ENCODE data around the gene CABP2.
"Not testable (repeated sequence)": the region's sequence is repeated elsewhere in the genome, so short reads cannot be mapped to it uniquely, and the experiment has no call there.

Gene CABP2

GRCh38 chr11:67495234-67496005, 27.8 kb downstream of the CABP2 start:
- no peaks in the 10 kb centered on the region for H3K27me3 Mint-ChIP-seq
- H3K9me3 Mint-ChIP-seq: no peaks in the 10 kb centered on the region
- no peaks in the 10 kb centered on the region for H3K4me1 Mint-ChIP-seq
- peaks cover 2% of the 10 kb centered on the region for H3K36me3 Mint-ChIP-seq
- no peak overlapping the region for H3K4me3 Mint-ChIP-seq
- H3K27ac Mint-ChIP-seq: no peak overlapping the region

GRCh38 chr11:67494371-67495233, 28.6 kb downstream of the CABP2 start:
- no peak overlapping the region for H3K4me3 Mint-ChIP-seq
- no peaks in the 10 kb centered on the region for H3K9me3 Mint-ChIP-seq
- H3K27me3 Mint-ChIP-seq: no peaks in the 10 kb centered on the region
- peaks cover 3% of the 10 kb centered on the region for H3K4me1 Mint-ChIP-seq
- H3K36me3 Mint-ChIP-seq: peaks cover 2% of the 10 kb centered on the region
- no peak overlapping the region for H3K27ac Mint-ChIP-seq

DNA sequence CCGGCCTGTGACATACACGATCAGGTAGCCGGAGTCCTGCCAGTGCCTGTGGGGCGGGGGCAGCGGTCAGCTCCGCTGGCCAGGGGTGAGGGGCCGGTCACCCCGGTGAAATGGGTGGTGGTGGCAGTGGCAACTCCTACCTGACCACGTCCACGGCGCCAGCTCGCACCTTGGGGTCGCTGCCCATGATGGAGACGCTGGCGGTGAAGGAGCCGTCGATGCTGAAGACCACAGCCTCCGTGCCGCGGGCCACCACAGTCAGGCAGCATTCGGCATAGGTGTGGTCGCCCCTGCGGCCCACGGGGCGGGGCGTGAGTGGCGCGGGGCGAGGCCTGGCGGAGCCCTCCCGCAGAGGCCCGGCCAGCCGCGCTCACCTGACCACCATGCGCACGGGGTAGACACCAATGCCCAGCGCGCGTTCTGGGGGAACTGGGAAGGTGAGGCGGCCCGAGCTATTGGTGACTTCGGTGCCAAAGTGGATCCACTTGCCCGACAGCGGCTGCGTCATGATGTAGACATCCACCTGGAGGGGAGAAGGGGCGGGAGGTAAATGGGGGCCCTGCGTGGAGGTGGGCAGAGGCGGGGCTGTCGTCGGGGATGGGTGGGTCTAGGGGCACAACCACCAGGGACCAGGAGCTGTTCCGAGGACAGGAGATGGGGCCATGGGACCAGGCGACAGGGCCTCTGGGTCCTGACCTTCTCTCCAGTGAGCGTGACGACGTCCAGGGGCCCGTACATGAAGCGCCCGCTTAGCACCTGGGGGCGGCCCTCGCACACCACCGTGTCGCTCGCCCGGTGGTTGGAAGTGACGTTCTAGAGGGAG, 29.5 kb downstream of the CABP2 start:
- Mint-ChIP-seq H3K27ac (no peak overlapping the region), H3K9me3 (no peaks in the 10 kb centered on the region), H3K4me1 (peaks cover 8% of the 10 kb centered on the region), H3K4me3 (no peak overlapping the region), H3K36me3 (peaks cover 2% of the 10 kb centered on the region), H3K27me3 (no peaks in the 10 kb centered on the region)

- Mint-ChIP-seq H3K36me3 (peaks cover 2% of the 10 kb centered on the region), H3K4me3 (no peak overlapping the region), H3K4me1 (peaks cover 16% of the 10 kb centered on the region), H3K9me3 (no peaks in the 10 kb centered on the region), H3K27ac (no peak overlapping the region), H3K27me3 (no peaks in the 10 kb centered on the region)
These were observed 30.3 kb downstream of the CABP2 start for GRCh38 chr11:67492801-67493547.

DNA sequence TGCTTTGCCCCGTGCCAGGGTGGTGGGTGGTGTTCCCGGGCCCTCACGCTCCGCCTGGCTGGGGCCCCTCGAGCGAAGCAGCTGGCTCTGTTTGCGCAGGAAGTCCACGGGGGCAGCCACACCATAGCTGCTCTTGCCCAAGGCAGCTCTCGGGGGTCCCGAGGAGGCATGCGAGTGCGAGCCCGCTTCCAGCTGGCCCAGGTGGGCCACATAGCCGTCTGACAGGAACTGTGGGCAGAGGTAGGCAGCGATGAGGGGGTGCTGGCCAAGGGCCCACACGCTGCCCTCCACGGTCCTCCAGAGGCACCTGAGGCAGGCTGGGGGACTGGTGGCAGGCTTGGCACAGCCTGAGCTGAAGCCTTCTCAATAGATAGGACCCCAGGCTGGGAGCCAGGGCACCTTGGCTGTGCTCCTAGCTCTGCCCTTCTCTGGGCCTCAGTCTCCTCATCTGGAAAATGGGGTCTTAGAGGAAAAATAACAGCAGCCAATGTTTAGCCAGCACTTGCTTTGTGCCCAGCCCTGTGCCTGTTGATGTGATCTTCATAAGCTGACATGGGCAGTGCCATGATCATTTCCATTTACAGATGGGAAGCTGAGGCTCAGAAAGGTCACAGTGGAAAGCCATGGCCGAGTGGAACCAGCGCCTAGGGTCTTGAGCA, 31.0 kb downstream of the CABP2 start:
- Mint-ChIP-seq H3K27me3 (no peaks in the 10 kb centered on the region), H3K36me3 (peaks cover 8% of the 10 kb centered on the region), H3K9me3 (no peaks in the 10 kb centered on the region), H3K27ac (no peak overlapping the region), H3K4me3 (no peak overlapping the region), H3K4me1 (peaks cover 23% of the 10 kb centered on the region)

- no peaks in the 10 kb centered on the region for H3K27me3 Mint-ChIP-seq
- H3K4me3 Mint-ChIP-seq: no peak overlapping the region
- no peaks in the 10 kb centered on the region for H3K9me3 Mint-ChIP-seq
- peaks cover 8% of the 10 kb centered on the region for H3K36me3 Mint-ChIP-seq
- H3K4me1 Mint-ChIP-seq: peaks cover 31% of the 10 kb centered on the region
- no peak overlapping the region for H3K27ac Mint-ChIP-seq
These were observed 31.8 kb downstream of the CABP2 start for GRCh38 chr11:67491276-67492068.

- Mint-ChIP-seq H3K27ac (no peak overlapping the region), H3K4me1 (peaks cover 38% of the 10 kb centered on the region), H3K9me3 (no peaks in the 10 kb centered on the region), H3K4me3 (no peak overlapping the region), H3K36me3 (peaks cover 14% of the 10 kb centered on the region), H3K27me3 (no peaks in the 10 kb centered on the region)
These were observed 32.5 kb downstream of the CABP2 start for GRCh38 chr11:67490727-67491065.

DNA sequence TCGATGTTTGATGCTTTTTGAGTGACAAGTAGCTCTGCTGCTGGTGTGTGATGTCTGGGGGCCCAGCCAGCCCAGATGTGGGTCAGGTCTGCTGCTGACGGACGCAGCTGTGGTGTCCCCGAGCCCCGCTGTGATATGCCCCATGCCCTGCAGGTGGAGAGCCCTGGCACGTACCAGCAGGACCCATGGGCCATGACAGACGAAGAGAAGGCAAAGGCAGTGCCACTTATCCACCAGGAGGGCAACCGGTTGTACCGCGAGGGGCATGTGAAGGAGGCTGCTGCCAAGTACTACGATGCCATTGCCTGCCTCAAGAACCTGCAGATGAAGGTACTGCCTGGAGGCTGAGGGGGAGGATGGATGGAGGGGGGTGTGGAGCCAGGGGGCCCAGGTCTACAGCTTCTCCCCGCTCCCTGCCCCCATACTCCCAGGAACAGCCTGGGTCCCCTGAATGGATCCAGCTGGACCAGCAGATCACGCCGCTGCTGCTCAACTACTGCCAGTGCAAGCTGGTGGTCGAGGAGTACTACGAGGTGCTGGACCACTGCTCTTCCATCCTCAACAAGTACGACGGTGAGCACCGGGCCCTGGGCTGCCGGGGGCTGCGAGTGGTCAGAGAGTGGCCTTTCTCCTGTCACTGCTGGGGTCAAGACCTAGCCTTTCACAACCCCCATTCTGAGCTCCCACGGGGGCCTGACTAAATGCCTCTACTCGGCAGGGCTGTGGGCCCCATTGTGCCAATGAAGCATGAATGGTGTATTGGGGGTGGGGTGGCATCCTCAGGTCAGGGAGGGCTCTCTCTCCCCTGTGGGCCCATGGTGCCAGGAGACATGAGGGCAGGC, 33.1 kb downstream of the CABP2 start:
- no peak overlapping the region for H3K4me3 Mint-ChIP-seq
- no peaks in the 10 kb centered on the region for H3K27me3 Mint-ChIP-seq
- no peaks in the 10 kb centered on the region for H3K9me3 Mint-ChIP-seq

DNA sequence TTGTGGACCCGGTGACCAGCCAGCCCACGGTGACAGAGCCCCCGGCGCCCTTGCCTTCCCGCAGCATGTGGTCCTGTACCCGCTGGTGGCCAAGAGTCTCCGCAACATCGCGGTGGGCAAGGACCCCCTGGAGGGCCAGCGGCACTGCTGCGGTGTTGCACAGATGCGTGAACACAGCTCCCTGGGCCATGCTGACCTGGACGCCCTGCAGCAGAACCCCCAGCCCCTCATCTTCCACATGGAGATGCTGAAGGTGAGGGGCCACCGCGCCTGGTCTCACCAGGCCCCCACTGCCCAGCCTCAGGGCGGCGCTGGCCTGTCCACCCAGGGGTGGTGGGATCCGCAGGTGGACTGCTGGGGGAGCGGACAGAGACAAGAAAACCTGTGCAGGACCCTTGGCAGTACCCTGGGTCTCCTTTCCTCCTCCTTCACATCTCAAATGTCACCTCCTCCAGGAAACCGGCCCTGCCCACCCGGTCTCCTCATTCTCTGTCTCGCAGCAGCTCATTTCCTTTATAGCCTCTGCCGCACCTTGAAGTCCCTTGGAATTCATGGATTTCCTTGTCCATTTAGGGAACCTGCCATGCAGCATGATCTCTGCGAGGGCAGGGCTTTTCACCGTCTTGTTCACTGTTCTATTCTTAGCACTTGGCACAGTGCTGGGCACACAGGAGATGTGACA, 33.9 kb downstream of the CABP2 start:
- H3K27me3 Mint-ChIP-seq: no peaks in the 10 kb centered on the region
- peaks cover 49% of the 10 kb centered on the region for H3K4me1 Mint-ChIP-seq
- no peak overlapping the region for H3K4me3 Mint-ChIP-seq
- peaks cover 14% of the 10 kb centered on the region for H3K36me3 Mint-ChIP-seq
- H3K9me3 Mint-ChIP-seq: no peaks in the 10 kb centered on the region
- H3K27ac Mint-ChIP-seq: peak overlapping the region; percentile 86

More for the DNA sequence above, 33.1 kb downstream of the CABP2 start:
- H3K36me3 Mint-ChIP-seq: peaks cover 14% of the 10 kb centered on the region
- peak overlapping the region; percentile 86 for H3K27ac Mint-ChIP-seq
- H3K4me1 Mint-ChIP-seq: peaks cover 41% of the 10 kb centered on the region

DNA sequence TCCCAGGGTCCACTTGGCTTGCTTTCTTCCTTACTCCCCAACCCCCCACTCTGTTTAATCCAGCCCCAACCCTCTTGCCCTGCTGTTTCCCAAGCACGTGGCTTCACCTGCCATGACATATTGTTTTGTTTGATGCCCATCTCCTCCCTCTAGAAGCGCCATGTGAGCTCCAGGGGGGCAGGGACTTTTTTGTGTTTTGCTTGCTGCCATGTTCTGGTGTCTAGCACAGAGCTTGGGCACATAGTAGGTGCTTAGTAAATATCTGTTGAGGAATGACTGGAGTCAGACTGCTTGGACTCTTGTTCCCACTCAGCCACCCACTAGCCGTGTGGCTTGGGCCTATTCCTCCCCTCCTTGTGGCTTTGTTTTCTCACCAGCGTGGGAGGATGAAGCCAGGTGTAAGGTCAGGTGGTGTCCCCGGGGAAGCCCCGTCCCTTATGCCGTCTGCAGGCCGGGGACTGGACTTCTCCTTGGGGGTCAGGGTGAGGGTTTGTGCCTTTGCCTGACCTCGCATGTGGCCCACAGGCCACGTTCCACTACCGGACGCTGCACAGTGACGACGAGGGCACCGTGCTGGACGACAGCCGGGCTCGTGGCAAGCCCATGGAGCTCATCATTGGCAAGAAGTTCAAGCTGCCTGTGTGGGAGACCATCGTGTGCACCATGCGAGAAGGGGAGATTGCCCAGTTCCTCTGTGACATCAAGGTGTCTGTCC, 36.6 kb downstream of the CABP2 start:
- no peaks in the 10 kb centered on the region for H3K27me3 Mint-ChIP-seq
- peaks cover 68% of the 10 kb centered on the region for H3K4me1 Mint-ChIP-seq
- peak overlapping the region; percentile 83 for H3K4me3 Mint-ChIP-seq
- H3K27ac Mint-ChIP-seq: peak overlapping the region; percentile 100
- peaks cover 15% of the 10 kb centered on the region for H3K36me3 Mint-ChIP-seq
- no peaks in the 10 kb centered on the region for H3K9me3 Mint-ChIP-seq

- H3K9me3 Mint-ChIP-seq, H3K27me3 Mint-ChIP-seq: not testable (repeated sequence)
- Mint-ChIP-seq H3K4me1 (peaks cover 68% of the 10 kb centered on the region), H3K36me3 (peaks cover 15% of the 10 kb centered on the region), H3K4me3 (peak overlapping the region; percentile 83), H3K27ac (peak overlapping the region; percentile 94)
These were observed 37.3 kb downstream of the CABP2 start for GRCh38 chr11:67485873-67486361.

- H3K27me3 Mint-ChIP-seq: no peaks in the 10 kb centered on the region
- no peaks in the 10 kb centered on the region for H3K9me3 Mint-ChIP-seq
- peak overlapping the region; percentile 96 for H3K4me3 Mint-ChIP-seq
- H3K27ac Mint-ChIP-seq: peak overlapping the region; percentile 100
- peaks cover 15% of the 10 kb centered on the region for H3K36me3 Mint-ChIP-seq
- H3K4me1 Mint-ChIP-seq: peaks cover 68% of the 10 kb centered on the region
These were observed 38.4 kb downstream of the CABP2 start for GRCh38 chr11:67484847-67485311.
